AG10803 (cell line): ENCODE data around the gene TMEM184C.

Experiments used
- DNase-seq: peaks from one replicate; pipeline ENCODE4 v3.0.0; 2010; ENCODE audit warnings: low read depth
- H3K4me3 ChIP-seq: 2 replicates; pipeline ENCODE4 v1.5.1; 2011; ENCODE audit warnings: mild to moderate bottlenecking, low read length, control low read depth
- TF ChIP-seq, protein P1 (sequence below): conservative IDR thresholded peaks from 2 replicates; pipeline ENCODE4 v1.5.1; 2011; ENCODE audit warnings: mild to moderate bottlenecking, low read length, control low read depth, inconsistent platforms

The TMEM184C gene

DNA sequence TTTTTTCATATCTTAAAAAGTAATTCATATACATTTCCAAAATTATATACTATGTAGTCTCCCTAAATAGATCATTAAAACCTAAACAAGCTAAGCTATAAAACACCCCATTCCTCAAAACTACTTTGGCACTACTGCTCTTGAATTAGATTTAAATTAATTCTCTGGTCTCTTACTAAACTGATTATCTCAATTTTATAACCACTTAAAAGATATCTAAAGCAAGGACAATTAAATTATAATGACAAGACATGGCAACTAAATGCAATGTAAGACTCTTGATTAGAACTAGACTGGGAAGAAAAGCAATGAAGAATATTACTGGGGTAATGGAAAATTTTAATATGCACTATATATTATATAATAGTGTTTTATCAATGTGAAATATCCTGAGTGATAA lies 27.9 kb downstream of the TMEM184C start:
- H3K4me3 ChIP-seq: no peak overlapping the region
- DNase-seq: no peak
- TF ChIP-seq, protein P1, sequence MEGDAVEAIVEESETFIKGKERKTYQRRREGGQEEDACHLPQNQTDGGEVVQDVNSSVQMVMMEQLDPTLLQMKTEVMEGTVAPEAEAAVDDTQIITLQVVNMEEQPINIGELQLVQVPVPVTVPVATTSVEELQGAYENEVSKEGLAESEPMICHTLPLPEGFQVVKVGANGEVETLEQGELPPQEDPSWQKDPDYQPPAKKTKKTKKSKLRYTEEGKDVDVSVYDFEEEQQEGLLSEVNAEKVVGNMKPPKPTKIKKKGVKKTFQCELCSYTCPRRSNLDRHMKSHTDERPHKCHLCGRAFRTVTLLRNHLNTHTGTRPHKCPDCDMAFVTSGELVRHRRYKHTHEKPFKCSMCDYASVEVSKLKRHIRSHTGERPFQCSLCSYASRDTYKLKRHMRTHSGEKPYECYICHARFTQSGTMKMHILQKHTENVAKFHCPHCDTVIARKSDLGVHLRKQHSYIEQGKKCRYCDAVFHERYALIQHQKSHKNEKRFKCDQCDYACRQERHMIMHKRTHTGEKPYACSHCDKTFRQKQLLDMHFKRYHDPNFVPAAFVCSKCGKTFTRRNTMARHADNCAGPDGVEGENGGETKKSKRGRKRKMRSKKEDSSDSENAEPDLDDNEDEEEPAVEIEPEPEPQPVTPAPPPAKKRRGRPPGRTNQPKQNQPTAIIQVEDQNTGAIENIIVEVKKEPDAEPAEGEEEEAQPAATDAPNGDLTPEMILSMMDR: no peak

DNA sequence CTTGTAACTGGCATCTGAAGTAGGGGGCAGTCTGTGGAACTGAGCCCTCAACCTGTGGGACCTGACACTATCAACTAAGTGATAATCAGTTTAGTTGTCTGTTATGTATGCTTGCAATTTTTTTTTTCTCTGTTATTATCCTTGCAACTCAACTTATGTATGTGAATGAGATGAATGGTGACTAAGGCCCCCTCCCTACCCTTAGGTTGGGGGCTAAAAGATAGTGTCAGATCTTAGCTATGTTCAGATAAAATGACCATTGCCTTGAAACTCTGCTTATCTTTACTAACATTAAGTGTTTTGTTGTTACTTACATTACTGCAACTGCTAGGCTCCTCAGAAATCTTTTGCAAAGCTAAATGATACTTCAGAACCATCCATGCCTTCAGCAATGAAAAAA lies 31.5 kb downstream of the TMEM184C start:
- TF ChIP-seq, protein P1: no peak
- DNase-seq: no peak
- no peak overlapping the region for H3K4me3 ChIP-seq

DNA sequence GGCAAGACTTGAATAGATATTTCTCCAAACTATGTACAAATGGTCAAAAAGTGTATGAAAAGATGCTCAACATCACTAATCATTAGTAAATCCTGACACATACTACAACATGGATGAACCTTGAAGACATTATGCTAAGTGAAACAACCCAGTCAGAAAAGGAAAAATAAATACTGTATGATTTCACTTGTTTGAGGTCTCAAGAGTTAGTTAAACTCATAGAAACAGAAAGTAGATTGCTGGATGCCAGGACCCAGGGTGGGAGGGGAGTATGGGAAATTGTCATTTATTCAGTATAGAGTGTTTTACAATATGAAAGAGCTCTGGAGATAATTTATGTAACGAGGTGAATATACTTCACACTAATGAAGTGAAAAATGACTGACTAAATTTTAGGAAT lies 34.4 kb downstream of the TMEM184C start:
- no peak for DNase-seq
- TF ChIP-seq, protein P1: no peak
- H3K4me3 ChIP-seq: no peak overlapping the region

DNA sequence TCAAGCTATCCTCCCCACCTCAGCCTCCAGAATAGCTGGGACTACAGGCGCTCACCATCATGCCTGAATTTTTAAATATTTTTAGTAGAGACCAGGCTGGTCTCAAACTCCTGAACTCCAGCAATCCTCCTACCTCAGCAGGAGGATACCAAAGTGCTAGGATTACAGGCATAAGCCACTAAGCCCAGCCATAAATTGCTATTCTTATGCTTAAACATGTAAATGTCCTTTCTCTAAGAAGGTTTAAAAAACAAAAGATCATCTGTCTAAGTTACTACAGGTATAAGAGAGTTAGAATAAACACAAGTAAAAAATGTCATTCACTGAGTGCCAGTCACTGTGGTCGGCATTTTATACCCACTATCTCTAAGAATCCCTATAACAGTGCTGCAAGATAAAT lies 38.4 kb downstream of the TMEM184C start:
- DNase-seq: no peak
- H3K4me3 ChIP-seq: no peak overlapping the region
- TF ChIP-seq, protein P1: no peak

DNA sequence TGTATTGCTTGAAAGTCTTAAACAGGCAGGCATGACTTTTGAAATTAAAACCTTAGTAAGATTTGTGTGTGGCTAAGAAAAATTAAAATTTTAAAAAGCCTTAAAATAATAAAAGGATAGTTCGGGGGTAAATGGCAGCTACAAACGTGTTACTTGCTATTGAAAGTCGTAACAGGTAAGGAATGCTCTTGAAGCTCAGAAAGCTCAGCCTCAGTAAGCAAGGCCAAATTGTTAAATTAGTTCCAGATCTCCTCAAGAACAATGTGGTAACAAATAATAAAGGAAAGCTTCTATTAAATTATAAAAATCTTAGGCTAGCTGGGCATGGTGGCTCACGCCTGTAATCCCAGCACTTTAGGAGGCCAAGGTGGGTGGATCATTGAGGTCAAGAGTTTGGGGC lies 41.3 kb downstream of the TMEM184C start:
- no peak overlapping the region for H3K4me3 ChIP-seq
- TF ChIP-seq, protein P1: no peak
- DNase-seq: peak; percentile 50

DNA sequence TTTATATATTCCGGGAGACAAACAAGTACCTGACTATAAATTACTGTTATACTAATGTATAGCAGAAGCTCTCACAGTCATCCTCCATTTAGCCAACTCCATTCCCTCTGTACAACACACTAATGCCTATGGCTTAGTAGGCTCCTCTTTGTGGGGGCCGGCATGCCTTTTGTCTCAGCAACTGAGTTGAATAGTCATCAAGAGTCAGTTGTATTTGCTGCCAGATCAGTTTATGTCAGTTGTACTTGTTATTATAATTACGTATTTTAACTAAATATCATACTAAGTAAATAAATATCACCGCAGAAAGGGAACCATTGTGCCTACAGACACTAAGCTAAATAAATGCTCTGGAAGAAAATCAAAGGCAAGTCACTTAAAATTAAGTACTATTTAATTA lies 56.9 kb downstream of the TMEM184C start:
- TF ChIP-seq, protein P1: no peak
- DNase-seq: no peak
- H3K4me3 ChIP-seq: no peak overlapping the region

DNA sequence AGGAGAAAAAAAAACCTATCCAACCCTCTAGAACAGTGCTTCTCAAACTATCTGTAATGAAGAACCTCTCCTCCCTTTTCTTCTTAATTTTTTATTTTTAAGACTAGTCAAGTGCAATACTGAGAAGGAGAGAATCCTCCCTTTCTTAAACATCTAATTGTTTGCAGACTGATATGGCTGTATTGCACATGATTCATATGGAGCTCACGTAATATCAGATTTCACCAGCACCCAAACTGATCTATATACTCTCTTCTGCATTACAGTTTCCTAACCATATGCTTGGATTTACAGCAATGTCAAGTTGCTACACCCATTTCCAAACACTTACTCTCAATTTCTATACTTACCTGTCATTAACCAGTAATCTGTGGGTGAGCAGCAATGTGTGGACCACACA lies 57.3 kb downstream of the TMEM184C start:
- TF ChIP-seq, protein P1: no peak
- no peak for DNase-seq
- no peak overlapping the region for H3K4me3 ChIP-seq
